GM13976 (cell line): Measurements from ENCODE around the gene APBA2.

Source experiments
- DNase-seq: peaks from one replicate; pipeline ENCODE4 v3.0.0; 2012; ENCODE audit warnings: low spot score
- CTCF ChIP-seq: IDR thresholded peaks from 2 replicates; pipeline ENCODE4 v1.5.1; 2012; ENCODE audit warnings: borderline replicate concordance, mild to moderate bottlenecking; ENCODE audit not compliant: insufficient read depth; ENCODE audit errors: extremely low read depth, missing control alignments, control extremely low read depth
- in situ Hi-C: fragments of 300-500 bp; cut with MboI; formaldehyde crosslinking; loops from one replicate; pipeline ENCODE4 v1.12.0; 2022; ENCODE audit warnings: low sequenced_read_pairs, mixed read lengths, inconsistent platforms; ENCODE audit not compliant: unreplicated experiment

Gene APBA2

GRCh38 chr15:28913171-28913765 is 27.5 kb downstream of the APBA2 start:
- TF ChIP-seq CTCF = no peak
- in situ Hi-C loops = no loop called here
- no peak for DNase-seq

GRCh38 chr15:28914046-28914445 is 28.3 kb downstream of the APBA2 start:
- no peak for TF ChIP-seq CTCF
- in situ Hi-C loops = no loop called here
- no peak for DNase-seq

GRCh38 chr15:28914483-28915023 is 28.8 kb downstream of the APBA2 start:
- TF ChIP-seq CTCF = no peak
- DNase-seq = no peak
- in situ Hi-C loops = no loop called here

GRCh38 chr15:28915041-28915810 is 29.5 kb downstream of the APBA2 start:
- in situ Hi-C loops = no loop called here
- TF ChIP-seq CTCF = no peak

GRCh38 chr15:28915935-28916334 is 30.2 kb downstream of the APBA2 start:
- in situ Hi-C loops = no loop called here
- no peak for TF ChIP-seq CTCF
- no peak for DNase-seq

More at GRCh38 chr15:28915041-28915810, 29.5 kb downstream of the APBA2 start:
- no peak for DNase-seq

- in situ Hi-C loops = no loop called here
Observed at GRCh38 chr15:28917791-28918140, 32.0 kb downstream of the APBA2 start.

More at GRCh38 chr15:28917791-28918140, 32.0 kb downstream of the APBA2 start:
- no peak for TF ChIP-seq CTCF
- DNase-seq = no peak
